Measurements from ENCODE around the gene SMG5. TPM values are rescaled to one million over a fixed set of nuclear protein-coding genes. Genes with fewer than 3 reads are reported as not detected.
A peak's percentile ranks its signal among the peaks of the same experiment; 100 is the strongest.

Gene SMG5, protein sequence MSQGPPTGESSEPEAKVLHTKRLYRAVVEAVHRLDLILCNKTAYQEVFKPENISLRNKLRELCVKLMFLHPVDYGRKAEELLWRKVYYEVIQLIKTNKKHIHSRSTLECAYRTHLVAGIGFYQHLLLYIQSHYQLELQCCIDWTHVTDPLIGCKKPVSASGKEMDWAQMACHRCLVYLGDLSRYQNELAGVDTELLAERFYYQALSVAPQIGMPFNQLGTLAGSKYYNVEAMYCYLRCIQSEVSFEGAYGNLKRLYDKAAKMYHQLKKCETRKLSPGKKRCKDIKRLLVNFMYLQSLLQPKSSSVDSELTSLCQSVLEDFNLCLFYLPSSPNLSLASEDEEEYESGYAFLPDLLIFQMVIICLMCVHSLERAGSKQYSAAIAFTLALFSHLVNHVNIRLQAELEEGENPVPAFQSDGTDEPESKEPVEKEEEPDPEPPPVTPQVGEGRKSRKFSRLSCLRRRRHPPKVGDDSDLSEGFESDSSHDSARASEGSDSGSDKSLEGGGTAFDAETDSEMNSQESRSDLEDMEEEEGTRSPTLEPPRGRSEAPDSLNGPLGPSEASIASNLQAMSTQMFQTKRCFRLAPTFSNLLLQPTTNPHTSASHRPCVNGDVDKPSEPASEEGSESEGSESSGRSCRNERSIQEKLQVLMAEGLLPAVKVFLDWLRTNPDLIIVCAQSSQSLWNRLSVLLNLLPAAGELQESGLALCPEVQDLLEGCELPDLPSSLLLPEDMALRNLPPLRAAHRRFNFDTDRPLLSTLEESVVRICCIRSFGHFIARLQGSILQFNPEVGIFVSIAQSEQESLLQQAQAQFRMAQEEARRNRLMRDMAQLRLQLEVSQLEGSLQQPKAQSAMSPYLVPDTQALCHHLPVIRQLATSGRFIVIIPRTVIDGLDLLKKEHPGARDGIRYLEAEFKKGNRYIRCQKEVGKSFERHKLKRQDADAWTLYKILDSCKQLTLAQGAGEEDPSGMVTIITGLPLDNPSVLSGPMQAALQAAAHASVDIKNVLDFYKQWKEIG
- 21.3 and 28.2 TPM in 2 replicates for polyA plus RNA-seq (2012; rRNA removed)
- polyA plus RNA-seq (2012; cell fraction: cytosol; rRNA removed), result 12.5 and 19.4 TPM in 2 replicates
- 112 and 114 TPM in 2 replicates for polyA plus RNA-seq (2012; cell fraction: nucleus; rRNA removed)

- Histone ChIP-seq H3K27ac (ENCODE audit: low read depth in 2 of 2, low read length in 1 of 2) (peak within 1 kb of the TSS; percentile 69 to 86), H3F3A (replicated peaks; ENCODE audit: insufficient read depth) (peaks cover 9% of the 10 kb centered on the region), H2AFZ (ENCODE audit: low read depth) (peak within 1 kb of the TSS; percentile 95), H3K9ac (peak within 1 kb of the TSS; percentile 84), H4K20me1 (ENCODE audit: insufficient read depth) (peaks cover 31% of the 10 kb centered on the region), H3K4me3 (ENCODE audit: low read depth in 2 of 2, low read length in 1 of 2) (peak within 1 kb of the TSS; percentile 67 to 87), H3K27me3 (ENCODE audit: insufficient read depth) (no peaks in the 10 kb centered on the region), H3K9me2 (no peaks in the 10 kb centered on the region), H3K4me1 (ENCODE audit: control insufficient read depth in 1 of 2, insufficient read depth in 2 of 2, low read depth in 1 of 2, low read length in 1 of 2) (peaks cover 10 to 17% of the 10 kb centered on the region in 2 experiments; a peak in 2 of 4 replicates), H3K79me2 (ENCODE audit: insufficient read depth) (peaks cover 59% of the 10 kb centered on the region), H3K9me3 (no peaks in the 10 kb centered on the region), H3K4me2 (peak within 1 kb of the TSS; percentile 89), H3K36me3 (replicated peaks in 1 of 2; ENCODE audit: control insufficient read depth in 1 of 2, insufficient read depth in 2 of 2, low read length in 1 of 2) (peaks cover 19 to 23% of the 10 kb centered on the region in 2 experiments)
- DNase-seq, result peak; percentile 96
- ChIA-PET POLR2A (interaction anchor here (0.6 to 2.3 kb wide), 12 partner anchors 9 to 342 kb away, joined by 3 to 14 read pairs (median 4); partner anchors contain the start of genes BGLAP, GLMP and PMF1), CTCF (interaction anchor here (0.7 to 3.9 kb wide), 17 partner anchors 9 to 163 kb away, joined by 3 to 18 read pairs (median 4); partner anchors contain the start of gene VHLL)
- 2% methylated on average over 40 of the region's 50 CpGs for WGBS (ENCODE audit: low lambda C conversion rate)
- TF ChIP-seq MEF2A (IDR thresholded peaks at IDR 0.05; ENCODE audit: borderline replicate concordance, low read depth), result no peak
- TF ChIP-seq EP300 (IDR thresholded peaks at IDR 0.05; ENCODE audit: borderline replicate concordance in 1 of 2, low read depth in 1 of 2, low read length in 1 of 2), result peak in 1 of 2 experiments; percentile 61; a peak in 1 of 4 replicates
- peak; percentile 83 for TF ChIP-seq POLR2AphosphoS5 (IDR thresholded peaks at IDR 0.05; ENCODE audit: low read depth, low read length)
- no peak for TF ChIP-seq RXRA (IDR thresholded peaks at IDR 0.05; ENCODE audit: borderline replicate concordance, low read depth)
- no peak for TF ChIP-seq JUND (IDR thresholded peaks at IDR 0.05)
- TF ChIP-seq SMC3 (IDR thresholded peaks at IDR 0.05; ENCODE audit: low read depth, low read length), result no peak
- peak; percentile 99 for TF ChIP-seq SIN3A (IDR thresholded peaks at IDR 0.05; ENCODE audit: borderline replicate concordance, low read depth, low read length)
- TF ChIP-seq RCOR1 (IDR thresholded peaks at IDR 0.05; ENCODE audit: low read length), result peak; percentile 67; the same call in 1 of the 2 replicates
- TF ChIP-seq, protein P1, sequence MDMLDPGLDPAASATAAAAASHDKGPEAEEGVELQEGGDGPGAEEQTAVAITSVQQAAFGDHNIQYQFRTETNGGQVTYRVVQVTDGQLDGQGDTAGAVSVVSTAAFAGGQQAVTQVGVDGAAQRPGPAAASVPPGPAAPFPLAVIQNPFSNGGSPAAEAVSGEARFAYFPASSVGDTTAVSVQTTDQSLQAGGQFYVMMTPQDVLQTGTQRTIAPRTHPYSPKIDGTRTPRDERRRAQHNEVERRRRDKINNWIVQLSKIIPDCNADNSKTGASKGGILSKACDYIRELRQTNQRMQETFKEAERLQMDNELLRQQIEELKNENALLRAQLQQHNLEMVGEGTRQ (IDR thresholded peaks at IDR 0.05; ENCODE audit: borderline replicate concordance, low read depth, low read length), result no peak
- peak; percentile 100 for TF ChIP-seq ZBTB33 (IDR thresholded peaks at IDR 0.05; ENCODE audit: borderline replicate concordance, low read depth)
- TF ChIP-seq, protein P2, sequence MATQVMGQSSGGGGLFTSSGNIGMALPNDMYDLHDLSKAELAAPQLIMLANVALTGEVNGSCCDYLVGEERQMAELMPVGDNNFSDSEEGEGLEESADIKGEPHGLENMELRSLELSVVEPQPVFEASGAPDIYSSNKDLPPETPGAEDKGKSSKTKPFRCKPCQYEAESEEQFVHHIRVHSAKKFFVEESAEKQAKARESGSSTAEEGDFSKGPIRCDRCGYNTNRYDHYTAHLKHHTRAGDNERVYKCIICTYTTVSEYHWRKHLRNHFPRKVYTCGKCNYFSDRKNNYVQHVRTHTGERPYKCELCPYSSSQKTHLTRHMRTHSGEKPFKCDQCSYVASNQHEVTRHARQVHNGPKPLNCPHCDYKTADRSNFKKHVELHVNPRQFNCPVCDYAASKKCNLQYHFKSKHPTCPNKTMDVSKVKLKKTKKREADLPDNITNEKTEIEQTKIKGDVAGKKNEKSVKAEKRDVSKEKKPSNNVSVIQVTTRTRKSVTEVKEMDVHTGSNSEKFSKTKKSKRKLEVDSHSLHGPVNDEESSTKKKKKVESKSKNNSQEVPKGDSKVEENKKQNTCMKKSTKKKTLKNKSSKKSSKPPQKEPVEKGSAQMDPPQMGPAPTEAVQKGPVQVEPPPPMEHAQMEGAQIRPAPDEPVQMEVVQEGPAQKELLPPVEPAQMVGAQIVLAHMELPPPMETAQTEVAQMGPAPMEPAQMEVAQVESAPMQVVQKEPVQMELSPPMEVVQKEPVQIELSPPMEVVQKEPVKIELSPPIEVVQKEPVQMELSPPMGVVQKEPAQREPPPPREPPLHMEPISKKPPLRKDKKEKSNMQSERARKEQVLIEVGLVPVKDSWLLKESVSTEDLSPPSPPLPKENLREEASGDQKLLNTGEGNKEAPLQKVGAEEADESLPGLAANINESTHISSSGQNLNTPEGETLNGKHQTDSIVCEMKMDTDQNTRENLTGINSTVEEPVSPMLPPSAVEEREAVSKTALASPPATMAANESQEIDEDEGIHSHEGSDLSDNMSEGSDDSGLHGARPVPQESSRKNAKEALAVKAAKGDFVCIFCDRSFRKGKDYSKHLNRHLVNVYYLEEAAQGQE (IDR thresholded peaks at IDR 0.05; ENCODE audit: low read depth, low read length), result peak; percentile 63; the same call in 1 of the 2 replicates
- peak; percentile 83 for TF ChIP-seq GABPA (IDR thresholded peaks at IDR 0.05; ENCODE audit: low read depth)
- TF ChIP-seq PBX3 (IDR thresholded peaks at IDR 0.05), result no peak
- no peak for TF ChIP-seq EZH2phosphoT487 (IDR thresholded peaks at IDR 0.05; ENCODE audit: borderline replicate concordance, low read depth)
- TF ChIP-seq GATA2 (CRISPR knock-in tag; IDR thresholded peaks at IDR 0.05), result no peak
- TF ChIP-seq IRF3 (IDR thresholded peaks at IDR 0.05; ENCODE audit: low read depth, low read length), result no peak
- peak; percentile 84 for TF ChIP-seq MXI1 (IDR thresholded peaks at IDR 0.05; ENCODE audit: low read depth, low read length)
Observed at GRCh38 chr1:156282479-156283222, at the start of gene SMG5. SMG5 (minus strand) TSS chr1:156282825; CDS start chr1:156282680, 145 bp downstream.

All from SK-N-SH (cell line).